Breast epithelium (tissue), 4 donors: ENCODE data around the gene CAMKK1. TPM values are rescaled to one million over a fixed set of nuclear protein-coding genes. Genes with fewer than 3 reads are reported as not detected.
"Not testable (repeated sequence)": the region's sequence is repeated elsewhere in the genome, so short reads cannot be mapped to it uniquely, and the experiment has no call there.

Source experiments
- DNase-seq, 2 donors: peaks; one replicate each; pipeline ENCODE4 v3.0.0-alpha.2; 2019; ENCODE audit warnings: low spot score in 2 of 2
- H3K27ac ChIP-seq, 2 donors: fragments of 200-600 bp; sonication (generic) in 1 of 2; one replicate each; pipeline ENCODE4 v1.5.1; 2016 to 2019; ENCODE audit warnings: mild to moderate bottlenecking in 1 of 2
- H3K27me3 ChIP-seq, 2 donors: fragments of 200-600 bp; sonication (generic) in 1 of 2; one replicate each; pipeline versions ENCODE4 v1.5.1 to v1.6.0; 2017 to 2019; ENCODE audit warnings: control low read depth in 1 of 2, mild to moderate bottlenecking in 1 of 2
- H3K36me3 ChIP-seq: fragments of 200-600 bp; one replicate; pipeline ENCODE4 v1.5.1; 2019
- H3K4me1 ChIP-seq, 2 donors: fragments of 200-600 bp; sonication (generic); one replicate each; pipeline ENCODE4 v1.5.1; 2016 to 2019; ENCODE audit warnings: control low read depth in 1 of 2
- H3K4me3 ChIP-seq, 3 donors: fragments of 200-600 bp; sonication (generic); 1 replicate in 2 of 3; 2 replicates in 1 of 3; pipeline ENCODE4 v1.5.1; 2016 to 2019; ENCODE audit warnings: mild to moderate bottlenecking in 3 of 3, moderate library complexity in 2 of 3
- H3K9me3 ChIP-seq, 2 donors: fragments of 200-600 bp; sonication (generic) in 1 of 2; one replicate each; pipeline ENCODE4 v1.5.1; 2016 to 2019; ENCODE audit warnings: control low read depth in 1 of 2
- POLR2A ChIP-seq: fragments of 450-650 bp; IDR thresholded peaks from one replicate; pipeline ENCODE4 v1.6.1; 2016; ENCODE audit warnings: antibody characterized with exemption, mild to moderate bottlenecking, moderate library complexity
- POLR2AphosphoS5 ChIP-seq, 3 donors: sonication (generic); formaldehyde crosslinking; IDR thresholded peaks; one replicate each; pipeline ENCODE4 v1.6.1; 2017; ENCODE audit warnings: antibody characterized with exemption in 3 of 3
- intact Hi-C: fragments of 100-400 bp; cut with DNase I; formaldehyde crosslinking; loops from one replicate; pipeline ENCODE4 v1.15.1; 2023; ENCODE audit warnings: low total_unique reads
- total RNA-seq, 3 donors: library from RNA; depleted of rRNA; stranded (reverse); fragments of >200 nt; gene quantifications; one replicate each; pipeline ENCODE4 v1.1.0, GENCODE V29; 2016
- TF ChIP-seq, protein P1 (sequence below), 3 donors: fragments of 450-650 bp; IDR thresholded peaks; one replicate each; pipeline ENCODE4 v1.5.1; 2016 to 2017; ENCODE audit warnings: antibody characterized with exemption in 3 of 3, mild to moderate bottlenecking in 3 of 3, moderate library complexity in 3 of 3

The CAMKK1 gene
- total RNA-seq, 3 donors from 2014 or later = 3.0 to 7.8 (median 6.9) TPM

GRCh38 chr17:3845621-3846436, 47.0 kb downstream of the CAMKK1 start, which contains the start of gene NCBP3:
TSS of gene NCBP3 (minus strand) at chr17:3846246. CDS start at chr17:3846223, 23 bp downstream.
- Histone ChIP-seq H3K27me3 (no peaks in the 10 kb centered on the region), H3K4me1 (no peaks in the 10 kb centered on the region), H3K4me3 (peak within 1 kb of the TSS; percentile 76 to 97 (median 95)), H3K9me3 (no peaks in the 10 kb centered on the region), H3K27ac (peak within 1 kb of the TSS; percentile 89 to 93), H3K36me3 (no peaks in the 10 kb centered on the region)
- TF ChIP-seq, protein P1, sequence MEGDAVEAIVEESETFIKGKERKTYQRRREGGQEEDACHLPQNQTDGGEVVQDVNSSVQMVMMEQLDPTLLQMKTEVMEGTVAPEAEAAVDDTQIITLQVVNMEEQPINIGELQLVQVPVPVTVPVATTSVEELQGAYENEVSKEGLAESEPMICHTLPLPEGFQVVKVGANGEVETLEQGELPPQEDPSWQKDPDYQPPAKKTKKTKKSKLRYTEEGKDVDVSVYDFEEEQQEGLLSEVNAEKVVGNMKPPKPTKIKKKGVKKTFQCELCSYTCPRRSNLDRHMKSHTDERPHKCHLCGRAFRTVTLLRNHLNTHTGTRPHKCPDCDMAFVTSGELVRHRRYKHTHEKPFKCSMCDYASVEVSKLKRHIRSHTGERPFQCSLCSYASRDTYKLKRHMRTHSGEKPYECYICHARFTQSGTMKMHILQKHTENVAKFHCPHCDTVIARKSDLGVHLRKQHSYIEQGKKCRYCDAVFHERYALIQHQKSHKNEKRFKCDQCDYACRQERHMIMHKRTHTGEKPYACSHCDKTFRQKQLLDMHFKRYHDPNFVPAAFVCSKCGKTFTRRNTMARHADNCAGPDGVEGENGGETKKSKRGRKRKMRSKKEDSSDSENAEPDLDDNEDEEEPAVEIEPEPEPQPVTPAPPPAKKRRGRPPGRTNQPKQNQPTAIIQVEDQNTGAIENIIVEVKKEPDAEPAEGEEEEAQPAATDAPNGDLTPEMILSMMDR (IDR thresholded peaks at IDR 0.05) = peak; percentile 86 to 97 (median 94)
- TF ChIP-seq POLR2AphosphoS5 (IDR thresholded peaks at IDR 0.05) (peak; percentile 33 to 76 (median 62)), POLR2A (peak; percentile 49)
- intact Hi-C loops = no loop called here
- DNase-seq = peak; percentile 85 to 87

- no peak for DNase-seq
- TF ChIP-seq POLR2AphosphoS5 (IDR thresholded peaks at IDR 0.05) (no peak), POLR2A (no peak)
- TF ChIP-seq, protein P1 (IDR thresholded peaks at IDR 0.05) = no peak
- peak overlapping the region; percentile 89 to 93 for H3K27ac ChIP-seq
- H3K27me3 ChIP-seq = no peaks in the 10 kb centered on the region
- peak overlapping the region; percentile 76 to 97 (median 95) for H3K4me3 ChIP-seq
- H3K36me3 ChIP-seq = no peaks in the 10 kb centered on the region
- H3K9me3 ChIP-seq = no peaks in the 10 kb centered on the region
- intact Hi-C loops = no loop called here
- H3K4me1 ChIP-seq = no peaks in the 10 kb centered on the region
Measured at GRCh38 chr17:3845291-3845620, 47.6 kb downstream of the CAMKK1 start.

DNA sequence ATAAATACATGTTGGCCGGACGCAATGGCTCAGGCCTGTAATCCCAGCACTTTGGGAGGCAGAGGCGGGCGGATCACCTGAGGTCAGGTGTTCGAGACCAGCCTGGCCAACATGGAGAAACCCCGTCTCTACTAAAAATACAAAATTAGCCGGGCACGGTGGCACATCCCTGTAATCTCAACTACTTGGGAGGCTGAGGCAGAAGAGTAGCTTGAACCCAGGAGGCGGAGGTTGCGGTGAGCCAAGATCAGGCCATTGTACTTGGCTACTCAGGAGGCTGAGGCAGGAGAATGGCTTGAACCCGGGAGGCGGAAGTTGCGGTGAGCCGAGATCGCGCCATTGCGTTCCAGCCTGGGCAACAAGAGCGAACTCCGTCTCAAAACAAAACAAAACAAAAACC, 48.3 kb downstream of the CAMKK1 start:
- H3K36me3 ChIP-seq, DNase-seq, H3K9me3 ChIP-seq, H3K4me1 ChIP-seq, H3K27ac ChIP-seq, H3K27me3 ChIP-seq, intact Hi-C loops: not testable (repeated sequence)
- peak overlapping the region in 2 of 3 donors; percentile 95 to 97 for H3K4me3 ChIP-seq

DNA sequence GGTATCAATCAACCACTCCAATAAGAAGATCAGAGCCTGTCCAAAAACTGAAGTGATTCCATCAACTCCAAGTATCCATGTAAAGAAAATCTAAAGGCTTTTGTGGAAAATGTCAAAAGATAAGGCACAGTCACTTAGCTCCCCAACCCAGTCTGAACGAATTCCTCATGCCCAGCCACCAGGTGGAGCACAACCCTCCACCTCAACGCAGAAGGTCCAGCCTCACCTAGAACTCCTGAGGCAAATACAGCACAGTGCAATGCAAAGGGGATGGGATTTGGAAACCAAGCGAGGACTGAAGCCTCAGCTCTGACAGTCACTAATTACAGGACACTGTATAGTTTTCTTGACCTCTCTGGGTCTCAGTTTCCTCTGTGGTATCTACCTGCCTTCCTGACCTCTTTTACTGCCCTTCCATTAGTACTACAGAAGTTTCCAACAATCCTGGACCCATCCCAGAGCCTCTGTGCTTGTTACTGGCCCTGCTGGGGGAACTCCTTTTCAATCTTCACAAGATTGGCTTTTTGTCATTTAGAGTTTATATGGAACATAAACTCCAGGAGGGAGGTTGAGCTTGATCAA, 48.8 kb downstream of the CAMKK1 start:
- Histone ChIP-seq H3K4me3 (no peak overlapping the region), H3K36me3 (no peaks in the 10 kb centered on the region), H3K27me3 (no peaks in the 10 kb centered on the region), H3K9me3 (no peaks in the 10 kb centered on the region), H3K4me1 (no peaks in the 10 kb centered on the region), H3K27ac (no peak overlapping the region)
- no peak for DNase-seq
- TF ChIP-seq, protein P1 (IDR thresholded peaks at IDR 0.05) = peak in 1 of 3 donors; percentile 35
- TF ChIP-seq POLR2A (no peak), POLR2AphosphoS5 (IDR thresholded peaks at IDR 0.05) (no peak)
- intact Hi-C loops = no loop called here

DNA sequence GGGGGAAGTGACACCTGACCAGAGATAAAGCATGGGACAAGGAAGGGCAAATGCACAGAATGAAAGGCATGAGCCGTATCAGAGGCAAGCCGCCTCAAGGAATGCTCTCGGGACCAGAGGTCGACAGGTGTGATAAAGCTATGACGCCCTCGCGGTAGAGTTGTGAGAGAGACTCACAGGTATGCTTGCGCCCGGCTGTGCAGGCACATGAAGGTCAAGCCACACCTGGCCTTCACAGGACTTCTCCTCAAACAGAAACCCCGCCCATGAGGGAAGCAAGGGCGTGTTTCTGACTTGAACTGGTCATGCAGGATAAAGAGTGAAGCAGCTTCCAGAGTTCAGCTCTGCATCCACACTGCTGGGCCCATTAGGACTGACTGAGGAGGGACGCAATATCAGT, 54.6 kb downstream of the CAMKK1 start:
- H3K27me3 ChIP-seq = no peaks in the 10 kb centered on the region
- DNase-seq = no peak
- no peaks in the 10 kb centered on the region for H3K4me1 ChIP-seq
- TF ChIP-seq, protein P1 (IDR thresholded peaks at IDR 0.05) = no peak
- no peak for TF ChIP-seq POLR2A
- TF ChIP-seq POLR2AphosphoS5 (IDR thresholded peaks at IDR 0.05) = no peak
- H3K27ac ChIP-seq = no peak overlapping the region
- no peaks in the 10 kb centered on the region for H3K9me3 ChIP-seq
- H3K4me3 ChIP-seq = no peak overlapping the region
- H3K36me3 ChIP-seq = no peaks in the 10 kb centered on the region
- intact Hi-C loops = no loop called here
